K562 (cell line): ENCODE measurements around the gene MRPL48.

Experiments
- CEBPB ChIP-seq: fragments of 450-650 bp; IDR thresholded peaks from 2 replicates; pipeline ENCODE4 v1.6.1; 2016; ENCODE audit warnings: missing genetic modification characterization, missing compliant biosample characterization
- ELF4 ChIP-seq: fragments of 450-650 bp; formaldehyde crosslinking; IDR thresholded peaks from 2 replicates; pipeline ENCODE4 v1.4.0; 2022; ENCODE audit warnings: missing genetic modification characterization
- MXI1 ChIP-seq: IDR thresholded peaks from 2 replicates; pipeline ENCODE4 v1.6.1; 2011; ENCODE audit warnings: low read depth, mild to moderate bottlenecking, improper control_type of control experiment, low read length
- PHF8 ChIP-seq: fragments of 200-600 bp; sonication (generic); IDR thresholded peaks from 2 replicates; pipeline ENCODE4 v1.6.1; 2012; ENCODE audit warnings: mixed run types, mild to moderate bottlenecking, inconsistent platforms, low read length, moderate library complexity, borderline replicate concordance
- RAD21 ChIP-seq, 2 experiments: fragments of 250-450 bp in 1 of 2; fragments of 450-650 bp in 1 of 2; sonication (Bioruptor Pico) in 1 of 2; formaldehyde crosslinking in 1 of 2; IDR thresholded peaks in 1 of 2; conservative IDR thresholded peaks in 1 of 2; 2 replicates each; pipeline versions ENCODE4 v1.4.0 to v1.8.0; 2020 to 2022; ENCODE audit warnings: mild to moderate bottlenecking in 2 of 2, moderate library complexity in 1 of 2
- SETDB1 ChIP-seq: IDR thresholded peaks from one replicate; pipeline ENCODE4 v1.6.1; 2012; ENCODE audit warnings: low read length, control low read depth, inconsistent platforms
- TF ChIP-seq, protein P1 (sequence below), 2 experiments: fragments of 450-650 bp; formaldehyde crosslinking in 1 of 2; IDR thresholded peaks; 2 replicates each; pipeline versions ENCODE4 v1.4.0 to v1.6.1; 2014 to 2020; ENCODE audit warnings: mild to moderate bottlenecking in 2 of 2, borderline replicate concordance in 1 of 2, low read depth in 1 of 2

GRCh38 chr11:73747762-73748161, 39.9 kb upstream of the MRPL48 start:
- TF ChIP-seq, protein P1, sequence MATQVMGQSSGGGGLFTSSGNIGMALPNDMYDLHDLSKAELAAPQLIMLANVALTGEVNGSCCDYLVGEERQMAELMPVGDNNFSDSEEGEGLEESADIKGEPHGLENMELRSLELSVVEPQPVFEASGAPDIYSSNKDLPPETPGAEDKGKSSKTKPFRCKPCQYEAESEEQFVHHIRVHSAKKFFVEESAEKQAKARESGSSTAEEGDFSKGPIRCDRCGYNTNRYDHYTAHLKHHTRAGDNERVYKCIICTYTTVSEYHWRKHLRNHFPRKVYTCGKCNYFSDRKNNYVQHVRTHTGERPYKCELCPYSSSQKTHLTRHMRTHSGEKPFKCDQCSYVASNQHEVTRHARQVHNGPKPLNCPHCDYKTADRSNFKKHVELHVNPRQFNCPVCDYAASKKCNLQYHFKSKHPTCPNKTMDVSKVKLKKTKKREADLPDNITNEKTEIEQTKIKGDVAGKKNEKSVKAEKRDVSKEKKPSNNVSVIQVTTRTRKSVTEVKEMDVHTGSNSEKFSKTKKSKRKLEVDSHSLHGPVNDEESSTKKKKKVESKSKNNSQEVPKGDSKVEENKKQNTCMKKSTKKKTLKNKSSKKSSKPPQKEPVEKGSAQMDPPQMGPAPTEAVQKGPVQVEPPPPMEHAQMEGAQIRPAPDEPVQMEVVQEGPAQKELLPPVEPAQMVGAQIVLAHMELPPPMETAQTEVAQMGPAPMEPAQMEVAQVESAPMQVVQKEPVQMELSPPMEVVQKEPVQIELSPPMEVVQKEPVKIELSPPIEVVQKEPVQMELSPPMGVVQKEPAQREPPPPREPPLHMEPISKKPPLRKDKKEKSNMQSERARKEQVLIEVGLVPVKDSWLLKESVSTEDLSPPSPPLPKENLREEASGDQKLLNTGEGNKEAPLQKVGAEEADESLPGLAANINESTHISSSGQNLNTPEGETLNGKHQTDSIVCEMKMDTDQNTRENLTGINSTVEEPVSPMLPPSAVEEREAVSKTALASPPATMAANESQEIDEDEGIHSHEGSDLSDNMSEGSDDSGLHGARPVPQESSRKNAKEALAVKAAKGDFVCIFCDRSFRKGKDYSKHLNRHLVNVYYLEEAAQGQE (IDR thresholded peaks at IDR 0.05; ENCODE audit: borderline replicate concordance), result no peak
- TF ChIP-seq, protein P1 (CRISPR knock-in tag; IDR thresholded peaks at IDR 0.05; ENCODE audit: low read depth), result no peak
- no peak for TF ChIP-seq PHF8
- TF ChIP-seq ELF4 (CRISPR knock-in tag), result no peak
- no peak for TF ChIP-seq CEBPB (tag)
- no peak for TF ChIP-seq RAD21 (CRISPR knock-in tag; conservative IDR thresholded peaks at IDR 0.05 in 1 of 2, IDR thresholded peaks at IDR 0.05 in 1 of 2)
- TF ChIP-seq SETDB1, result no peak
- TF ChIP-seq MXI1, result no peak
